ENCODE measurements around the gene FCMR.

DNA sequence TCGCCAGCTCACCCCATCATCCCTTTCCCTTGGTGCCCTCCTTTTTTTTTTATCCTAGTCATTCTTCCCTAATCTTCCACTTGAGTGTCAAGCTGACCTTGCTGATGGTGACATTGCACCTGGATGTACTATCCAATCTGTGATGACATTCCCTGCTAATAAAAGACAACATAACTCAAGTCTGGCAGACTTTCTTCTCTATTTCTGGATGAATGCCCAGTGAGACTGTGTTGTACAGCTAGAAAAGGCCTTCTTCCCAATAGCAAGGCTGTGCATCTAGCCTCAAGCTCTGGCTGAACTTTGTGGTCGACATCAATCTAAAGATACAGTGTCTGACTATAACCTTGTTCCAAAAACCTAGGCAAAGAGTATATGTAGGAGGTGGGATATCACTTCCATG lies 18.1 kb downstream of the FCMR start:
- TF ChIP-seq, protein P1, sequence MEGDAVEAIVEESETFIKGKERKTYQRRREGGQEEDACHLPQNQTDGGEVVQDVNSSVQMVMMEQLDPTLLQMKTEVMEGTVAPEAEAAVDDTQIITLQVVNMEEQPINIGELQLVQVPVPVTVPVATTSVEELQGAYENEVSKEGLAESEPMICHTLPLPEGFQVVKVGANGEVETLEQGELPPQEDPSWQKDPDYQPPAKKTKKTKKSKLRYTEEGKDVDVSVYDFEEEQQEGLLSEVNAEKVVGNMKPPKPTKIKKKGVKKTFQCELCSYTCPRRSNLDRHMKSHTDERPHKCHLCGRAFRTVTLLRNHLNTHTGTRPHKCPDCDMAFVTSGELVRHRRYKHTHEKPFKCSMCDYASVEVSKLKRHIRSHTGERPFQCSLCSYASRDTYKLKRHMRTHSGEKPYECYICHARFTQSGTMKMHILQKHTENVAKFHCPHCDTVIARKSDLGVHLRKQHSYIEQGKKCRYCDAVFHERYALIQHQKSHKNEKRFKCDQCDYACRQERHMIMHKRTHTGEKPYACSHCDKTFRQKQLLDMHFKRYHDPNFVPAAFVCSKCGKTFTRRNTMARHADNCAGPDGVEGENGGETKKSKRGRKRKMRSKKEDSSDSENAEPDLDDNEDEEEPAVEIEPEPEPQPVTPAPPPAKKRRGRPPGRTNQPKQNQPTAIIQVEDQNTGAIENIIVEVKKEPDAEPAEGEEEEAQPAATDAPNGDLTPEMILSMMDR (IDR thresholded peaks at IDR 0.05), result no peak
- TF ChIP-seq POLR2A (IDR thresholded peaks at IDR 0.05), result no peak
